GM12891 (cell line): ENCODE results near the gene OR11H6.

ENCODE experiments used
- PAX5 ChIP-seq: IDR thresholded peaks from 2 replicates; pipeline ENCODE4 v1.6.1; 2011; ENCODE audit warnings: low read length, moderate library complexity, mild to moderate bottlenecking; ENCODE audit not compliant: insufficient read depth, severe bottlenecking
- POLR2A ChIP-seq: IDR thresholded peaks from 2 replicates; pipeline ENCODE4 v1.6.1; 2011; ENCODE audit warnings: low read depth, low read length, control low read depth
- POLR2AphosphoS5 ChIP-seq: IDR thresholded peaks from 2 replicates; pipeline ENCODE4 v1.6.1; 2011; ENCODE audit warnings: low read depth, low read length, control low read depth
- POU2F2 ChIP-seq: IDR thresholded peaks from 2 replicates; pipeline ENCODE4 v1.6.1; 2011; ENCODE audit warnings: low read depth, mild to moderate bottlenecking, control low read depth, low read length, moderate library complexity
- SPI1 ChIP-seq: IDR thresholded peaks from 2 replicates; pipeline ENCODE4 v1.6.1; 2011; ENCODE audit warnings: low read depth, low read length, control low read depth
- TAF1 ChIP-seq: IDR thresholded peaks from 2 replicates; pipeline ENCODE4 v1.6.1; 2011; ENCODE audit warnings: low read depth, low read length, control low read depth

GRCh38 chr14:20204721-20205120, 18.8 kb upstream of the OR11H6 start:
- TF ChIP-seq POLR2AphosphoS5 (no peak), POLR2A (no peak), TAF1 (no peak), POU2F2 (no peak), PAX5 (no peak), SPI1 (no peak)
